IMR-90 (cell line): Measurements from ENCODE around the gene ZSCAN5B. TPM values are rescaled to one million over a fixed set of nuclear protein-coding genes. Genes with fewer than 3 reads are reported as not detected.

Experiments used
- ATAC-seq: fragments of 200-7000 bp; cut with Tn5 transposase; 2 replicates; pipeline ENCODE4 v1.9.1; 2020; ENCODE audit warnings: low read depth, mild to moderate bottlenecking, moderate library complexity
- BruUV-seq: library from RNA; stranded (reverse); fragments of 400-500 nt; replicated peaks from 2 replicates; lab custom pipeline; 2021; lab: Mats Ljungman, UMichigan
- CTCF ChIA-PET: fragments of 300-600 bp; formaldehyde crosslinking; extraction: SDS; loops from one replicate; lab custom pipeline; 2021; ENCODE audit warnings: antibody characterized with exemption; lab: Yijun Ruan, JAX
- POLR2A ChIA-PET: fragments of 300-600 bp; sonication (Branson Sonifier 250); formaldehyde crosslinking; loops from one replicate; lab custom pipeline; 2022; ENCODE audit warnings: antibody characterized with exemption; ENCODE audit not compliant: unreplicated experiment; lab: Charles Lee
- DNase-seq: peaks from one replicate; pipeline ENCODE4 v3.0.0; 2013
- H2AFZ ChIP-seq: replicated peaks from 2 replicates; pipeline ENCODE3; 2013; ENCODE audit warnings: low read length, mild to moderate bottlenecking; ENCODE audit not compliant: poor library complexity
- H2AK5ac ChIP-seq: 2 replicates; pipeline ENCODE4 v1.6.1; 2013; ENCODE audit warnings: low read depth, low read length, inconsistent platforms
- H2AK9ac ChIP-seq: replicated peaks from 2 replicates; pipeline ENCODE3; 2013; ENCODE audit warnings: mild to moderate bottlenecking, low read depth, low read length, moderate library complexity; ENCODE audit not compliant: poor library complexity
- H2BK120ac ChIP-seq: 2 replicates; pipeline ENCODE4 v1.6.1; 2013; ENCODE audit warnings: low read depth, low read length, inconsistent platforms
- H2BK15ac ChIP-seq: 3 replicates; pipeline ENCODE4 v1.6.1; 2013; ENCODE audit warnings: low read depth, low read length, inconsistent platforms
- H2BK20ac ChIP-seq: 2 replicates; pipeline ENCODE4 v1.6.1; 2013; ENCODE audit warnings: low read depth, mild to moderate bottlenecking, inconsistent platforms, low read length, moderate library complexity
- H2BK5ac ChIP-seq: 2 replicates; pipeline ENCODE4 v1.6.1; 2013; ENCODE audit warnings: mild to moderate bottlenecking, low read depth, low read length, inconsistent platforms; ENCODE audit not compliant: poor library complexity, severe bottlenecking
- H3K14ac ChIP-seq: replicated peaks from 2 replicates; pipeline ENCODE4 v1.6.1; 2013; ENCODE audit warnings: low read depth, low read length, inconsistent platforms
- H3K18ac ChIP-seq: 2 replicates; pipeline ENCODE4 v1.6.1; 2013; ENCODE audit warnings: low read depth, low read length, control low read depth
- H3K23ac ChIP-seq: 2 replicates; pipeline ENCODE4 v1.6.1; 2013; ENCODE audit warnings: low read depth, low read length, inconsistent platforms
- H3K27ac ChIP-seq: 2 replicates; pipeline ENCODE4 v1.5.1; 2013; ENCODE audit warnings: mild to moderate bottlenecking, control low read depth, low read length; ENCODE audit not compliant: insufficient read depth
- H3K27me3 ChIP-seq: 2 replicates; pipeline ENCODE4 v1.6.1; 2013; ENCODE audit warnings: low read length; ENCODE audit not compliant: control insufficient read depth, insufficient read depth
- H3K36me3 ChIP-seq: 2 replicates; pipeline ENCODE4 v1.6.1; 2013; ENCODE audit warnings: low read length, mixed read lengths; ENCODE audit not compliant: control insufficient read depth, insufficient read depth
- H3K4ac ChIP-seq: 2 replicates; pipeline ENCODE4 v1.6.1; 2013; ENCODE audit warnings: low read depth, low read length, inconsistent platforms
- H3K4me1 ChIP-seq: 2 replicates; pipeline ENCODE4 v1.6.1; 2013; ENCODE audit warnings: low read length, mixed read lengths; ENCODE audit not compliant: control insufficient read depth, insufficient read depth
- H3K4me2 ChIP-seq: 2 replicates; pipeline ENCODE4 v1.6.1; 2013; ENCODE audit warnings: low read depth, mild to moderate bottlenecking, control low read depth, low read length, moderate library complexity
- H3K4me3 ChIP-seq: 2 replicates; pipeline ENCODE4 v1.5.1; 2013; ENCODE audit warnings: low read depth, mild to moderate bottlenecking, control low read depth, low read length, moderate library complexity; ENCODE audit not compliant: insufficient read depth
- H3K56ac ChIP-seq: 2 replicates; pipeline ENCODE4 v1.6.1; 2013; ENCODE audit warnings: low read length, inconsistent platforms; ENCODE audit not compliant: insufficient read depth; ENCODE audit errors: extremely low read depth
- H3K79me1 ChIP-seq, 2 experiments: 2 replicates each; pipeline ENCODE4 v1.6.1; 2013; ENCODE audit warnings: low read length in 2 of 2, inconsistent platforms in 1 of 2, low read depth in 1 of 2
- H3K9ac ChIP-seq: 2 replicates; pipeline ENCODE4 v1.6.1; 2013; ENCODE audit warnings: low read depth, low read length, control low read depth
- H3K9me1 ChIP-seq: 2 replicates; pipeline ENCODE4 v1.6.1; 2013; ENCODE audit warnings: low read length, inconsistent platforms; ENCODE audit not compliant: insufficient read depth
- H3K9me3 ChIP-seq: 2 replicates; pipeline ENCODE4 v1.6.1; 2013; ENCODE audit warnings: low read length; ENCODE audit not compliant: control insufficient read depth, insufficient read depth
- H4K20me1 ChIP-seq: 2 replicates; pipeline ENCODE4 v1.6.1; 2013; ENCODE audit warnings: low read length, inconsistent platforms; ENCODE audit not compliant: insufficient read depth
- H4K5ac ChIP-seq: 2 replicates; pipeline ENCODE4 v1.6.1; 2013; ENCODE audit warnings: mild to moderate bottlenecking, low read depth, low read length, control low read depth
- H4K8ac ChIP-seq, 2 experiments: 2 replicates each; pipeline ENCODE4 v1.6.1; 2013; ENCODE audit warnings: low read depth in 2 of 2, low read length in 2 of 2, control low read depth in 1 of 2, inconsistent platforms in 1 of 2
- H4K91ac ChIP-seq: 2 replicates; pipeline ENCODE4 v1.6.1; 2013; ENCODE audit warnings: low read depth, low read length, inconsistent platforms; ENCODE audit not compliant: insufficient read depth
- CHD1 ChIP-seq: IDR thresholded peaks from 2 replicates; pipeline ENCODE4 v1.6.1; 2012; ENCODE audit warnings: low read depth, low read length, improper control_type of control experiment
- FOS ChIP-seq: fragments of 150-350 bp; IDR thresholded peaks from 2 replicates; pipeline ENCODE4 v1.6.1; 2016; ENCODE audit warnings: low read depth, low read length
- MAFK ChIP-seq: IDR thresholded peaks from 2 replicates; pipeline ENCODE4 v1.6.1; 2012; ENCODE audit warnings: low read depth, low read length, improper control_type of control experiment
- MXI1 ChIP-seq: IDR thresholded peaks from 2 replicates; pipeline ENCODE4 v1.6.1; 2012; ENCODE audit warnings: low read depth, mild to moderate bottlenecking, low read length, moderate library complexity, borderline replicate concordance
- NFE2L2 ChIP-seq: fragments of 150-350 bp; IDR thresholded peaks from 2 replicates; pipeline ENCODE4 v1.6.1; 2016; ENCODE audit warnings: low read depth, mild to moderate bottlenecking, low read length
- RFX5 ChIP-seq: IDR thresholded peaks from 2 replicates; pipeline ENCODE4 v1.8.0; 2012; ENCODE audit warnings: low read depth, mild to moderate bottlenecking, low read length, moderate library complexity
- SMC3 ChIP-seq: fragments of 150-350 bp; IDR thresholded peaks from 2 replicates; pipeline ENCODE4 v1.6.1; 2016; ENCODE audit warnings: low read depth, mild to moderate bottlenecking, antibody characterized with exemption, low read length, moderate library complexity
- WGBS, 2 experiments: methylation state at CpG; one replicate each; pipeline versions ENCODE4 v1.1.5 to v1.1.7; 2013; ENCODE audit warnings: missing lambda C conversion rate in 2 of 2; ENCODE audit not compliant: insufficient read length in 1 of 2; ENCODE audit errors: extremely low coverage in 2 of 2; 5-methylcytosine and 5-hydroxymethylcytosine counted together
- dilution Hi-C: fragments of 300-500 bp; cut with HindIII; formaldehyde crosslinking; loops from one replicate; pipeline ENCODE4 v1.14.3; 2018; ENCODE audit warnings: low sequenced_read_pairs; ENCODE audit not compliant: unreplicated experiment
- in situ Hi-C: fragments of 300-500 bp; cut with MboI; formaldehyde crosslinking; loops from 3 replicates; pipeline ENCODE4 v1.14.3; 2019; ENCODE audit warnings: low sequenced_read_pairs, inconsistent platforms, mixed read lengths
- intact Hi-C: fragments of 100-400 bp; cut with micrococcal nuclease; formaldehyde crosslinking; loops from 2 replicates; pipeline ENCODE4 v1.10.0; 2022
- polyA plus RNA-seq, 3 experiments: library from polyadenylated mRNA; depleted of rRNA; stranded (reverse); fragments of >200 nt; gene quantifications; 2 replicates each; pipeline ENCODE4 v1.2.3, GENCODE V29; 2012; ENCODE audit warnings: low replicate concordance in 1 of 3
- total RNA-seq: library from RNA; depleted of rRNA; stranded (reverse); fragments of >200 nt; gene quantifications from 2 replicates; pipeline ENCODE4 v1.2.3, GENCODE V29; 2012
- TF ChIP-seq, protein P1 (sequence below): conservative IDR thresholded peaks from 2 replicates; pipeline ENCODE4 v1.5.1; 2012; ENCODE audit warnings: mild to moderate bottlenecking, low read depth, low read length, improper control_type of control experiment
- TF ChIP-seq, protein P2 (sequence below): fragments of 150-350 bp; IDR thresholded peaks from 2 replicates; pipeline ENCODE4 v1.6.1; 2017; ENCODE audit warnings: mild to moderate bottlenecking, antibody characterized with exemption, low read length, low read depth

Gene ZSCAN5B
- total and polyA plus RNA-seq, 2 of the 4 experiments (the other 2 are of a cell fraction), result not detected

DNA sequence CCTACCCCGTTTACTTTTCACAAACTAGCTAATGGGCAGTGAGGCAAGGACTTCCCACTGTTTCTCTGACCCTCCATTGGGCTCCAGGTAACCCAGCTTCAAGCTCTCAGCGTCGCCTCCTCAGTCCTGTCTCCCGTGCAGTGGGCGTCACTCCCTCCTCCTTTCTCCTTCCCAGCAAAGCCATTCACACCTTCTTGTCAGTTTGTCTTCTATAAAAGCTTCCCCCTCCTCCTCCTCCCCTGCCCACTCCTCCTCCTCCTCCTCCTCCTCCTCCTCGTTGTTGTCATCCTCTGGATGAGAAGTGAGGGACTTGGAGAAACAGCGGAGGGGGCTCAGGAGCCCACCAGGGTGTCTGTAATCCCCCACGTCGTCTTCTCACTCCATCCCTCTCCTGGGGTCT is 23.5 kb downstream of the ZSCAN5B start:
- Histone ChIP-seq H4K91ac (no peak overlapping the region), H3K9me1 (no peaks in the 10 kb centered on the region), H3K79me1 (no peaks in the 10 kb centered on the region), H2BK15ac (no peak overlapping the region), H2AFZ (no peak overlapping the region), H3K4me1 (no peaks in the 10 kb centered on the region), H2AK5ac (no peak overlapping the region), H3K9me3 (no peaks in the 10 kb centered on the region), H3K4me3 (no peak overlapping the region), H3K18ac (no peak overlapping the region), H4K8ac (no peak overlapping the region), H4K20me1 (no peaks in the 10 kb centered on the region), H2BK5ac (no peak overlapping the region), H3K23ac (no peak overlapping the region), H3K27ac (no peak overlapping the region), H3K36me3 (no peaks in the 10 kb centered on the region), H3K56ac (no peak overlapping the region), H4K5ac (no peak overlapping the region), H3K4ac (no peak overlapping the region), H3K9ac (no peak overlapping the region), H2BK120ac (no peak overlapping the region), H3K4me2 (no peak overlapping the region), H2AK9ac (no peak overlapping the region), H3K27me3 (peaks cover 9% of the 10 kb centered on the region; the same call in 1 of the 2 replicates), H2BK20ac (no peak overlapping the region), H3K14ac (no peak overlapping the region)
- no TSS peak for BruUV-seq
- ChIA-PET POLR2A (no interaction called here), CTCF (interaction anchor here (1.2 kb wide), 1 partner anchor 97 kb away, joined by 4 read pairs; no protein-coding TSS in a partner anchor)
- WGBS, 2 experiments, result 0% methylated on average over 3 of the region's 9 CpGs; no CpG with 5 or more reads in 1 of the 2 experiments
- ATAC-seq (no peak), DNase-seq (no peak)
- in situ Hi-C loops, result no loop called here
- dilution Hi-C loops, result no loop called here
- intact Hi-C loops, result loop anchor here (10.0 kb wide), 1 partner anchor 141 kb away; the partner anchor contains the start of gene ZSCAN5A
- TF ChIP-seq FOS (no peak), MXI1 (no peak), MAFK (no peak), CHD1 (no peak), SMC3 (no peak), NFE2L2 (no peak), RFX5 (no peak)
- TF ChIP-seq, protein P1, sequence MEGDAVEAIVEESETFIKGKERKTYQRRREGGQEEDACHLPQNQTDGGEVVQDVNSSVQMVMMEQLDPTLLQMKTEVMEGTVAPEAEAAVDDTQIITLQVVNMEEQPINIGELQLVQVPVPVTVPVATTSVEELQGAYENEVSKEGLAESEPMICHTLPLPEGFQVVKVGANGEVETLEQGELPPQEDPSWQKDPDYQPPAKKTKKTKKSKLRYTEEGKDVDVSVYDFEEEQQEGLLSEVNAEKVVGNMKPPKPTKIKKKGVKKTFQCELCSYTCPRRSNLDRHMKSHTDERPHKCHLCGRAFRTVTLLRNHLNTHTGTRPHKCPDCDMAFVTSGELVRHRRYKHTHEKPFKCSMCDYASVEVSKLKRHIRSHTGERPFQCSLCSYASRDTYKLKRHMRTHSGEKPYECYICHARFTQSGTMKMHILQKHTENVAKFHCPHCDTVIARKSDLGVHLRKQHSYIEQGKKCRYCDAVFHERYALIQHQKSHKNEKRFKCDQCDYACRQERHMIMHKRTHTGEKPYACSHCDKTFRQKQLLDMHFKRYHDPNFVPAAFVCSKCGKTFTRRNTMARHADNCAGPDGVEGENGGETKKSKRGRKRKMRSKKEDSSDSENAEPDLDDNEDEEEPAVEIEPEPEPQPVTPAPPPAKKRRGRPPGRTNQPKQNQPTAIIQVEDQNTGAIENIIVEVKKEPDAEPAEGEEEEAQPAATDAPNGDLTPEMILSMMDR, result no peak
- TF ChIP-seq, protein P2, sequence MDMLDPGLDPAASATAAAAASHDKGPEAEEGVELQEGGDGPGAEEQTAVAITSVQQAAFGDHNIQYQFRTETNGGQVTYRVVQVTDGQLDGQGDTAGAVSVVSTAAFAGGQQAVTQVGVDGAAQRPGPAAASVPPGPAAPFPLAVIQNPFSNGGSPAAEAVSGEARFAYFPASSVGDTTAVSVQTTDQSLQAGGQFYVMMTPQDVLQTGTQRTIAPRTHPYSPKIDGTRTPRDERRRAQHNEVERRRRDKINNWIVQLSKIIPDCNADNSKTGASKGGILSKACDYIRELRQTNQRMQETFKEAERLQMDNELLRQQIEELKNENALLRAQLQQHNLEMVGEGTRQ, result no peak
